B cell (primary cell): ENCODE data around the gene KRTAP20-4. TPM values are rescaled to one million over a fixed set of nuclear protein-coding genes. Genes with fewer than 3 reads are reported as not detected.

Experiments
- ATAC-seq: fragments of 200-7000 bp; cut with Tn5 transposase; one replicate; pipeline ENCODE4 v1.10.0; 2021; ENCODE audit warnings: low read depth, mild to moderate bottlenecking, moderate number of reproducible peaks, moderate library complexity
- CTCF ChIA-PET: fragments of 350-600 bp; sonication (Branson Sonifier 250); formaldehyde crosslinking; loops from one replicate; lab custom pipeline; 2021; ENCODE audit warnings: antibody characterized with exemption, inconsistent platforms; lab: Charles Lee
- POLR2A ChIA-PET: fragments of 350-600 bp; sonication (Branson Sonifier 250); formaldehyde crosslinking; loops from one replicate; lab custom pipeline; 2021; ENCODE audit warnings: antibody characterized with exemption; lab: Charles Lee
- DNase-seq: peaks from one replicate; pipeline ENCODE4 v3.0.0; 2013
- H2AFZ ChIP-seq: 2 replicates; pipeline ENCODE4 v1.6.1; 2012; ENCODE audit warnings: mild to moderate bottlenecking, low read depth, low read length; ENCODE audit not compliant: insufficient read depth, poor library complexity, severe bottlenecking
- H3K27ac ChIP-seq, 2 donors: 1 replicate in 1 of 2; 2 replicates in 1 of 2; pipeline ENCODE4 v1.5.1; 2012 to 2013; ENCODE audit warnings: low read length in 2 of 2, mild to moderate bottlenecking in 2 of 2, moderate library complexity in 1 of 2
- H3K27me3 ChIP-seq, 4 experiments: fragments of 200-600 bp in 1 of 4; sonication (generic) in 1 of 4; replicated peaks in 1 of 4; 1 replicate in 2 of 4; 2 replicates in 2 of 4; pipeline versions ENCODE4 v1.6.1 to v1.7.0; 2013 to 2016; ENCODE audit warnings: low read length in 3 of 4, mild to moderate bottlenecking in 2 of 4, mixed read lengths in 1 of 4, moderate library complexity in 1 of 4; ENCODE audit not compliant: insufficient read depth in 4 of 4, control insufficient read depth in 3 of 4; ENCODE audit errors: control extremely low read depth in 1 of 4
- H3K36me3 ChIP-seq, 2 experiments: replicated peaks in 1 of 2; 1 replicate in 1 of 2; 2 replicates in 1 of 2; pipeline versions ENCODE4 v1.6.1 to v1.7.1; 2013; ENCODE audit warnings: low read length in 1 of 2; ENCODE audit not compliant: insufficient read depth in 2 of 2, control insufficient read depth in 1 of 2; ENCODE audit errors: control extremely low read depth in 1 of 2, extremely low read depth in 1 of 2
- H3K4me1 ChIP-seq, 2 donors: fragments of 200-600 bp in 1 of 2; sonication (generic) in 1 of 2; 1 replicate in 1 of 2; 2 replicates in 1 of 2; pipeline versions ENCODE4 v1.5.1 to v1.6.1; 2013 to 2017; ENCODE audit warnings: low read length in 2 of 2; ENCODE audit not compliant: control insufficient read depth in 2 of 2, insufficient read depth in 2 of 2
- H3K4me2 ChIP-seq: replicated peaks from 2 replicates; pipeline ENCODE3; 2012; ENCODE audit warnings: mild to moderate bottlenecking, low read depth, low read length; ENCODE audit not compliant: poor library complexity, severe bottlenecking
- H3K4me3 ChIP-seq, 5 experiments: fragments of 200-600 bp in 1 of 5; sonication (generic) in 1 of 5; 1 replicate in 3 of 5; 2 replicates in 2 of 5; pipeline versions ENCODE4 v1.5.1 to v1.7.0; 2011 to 2016; ENCODE audit warnings: low read length in 4 of 5, mild to moderate bottlenecking in 4 of 5, low read depth in 2 of 5, control low read depth in 1 of 5, moderate library complexity in 1 of 5; ENCODE audit not compliant: insufficient read depth in 1 of 5; ENCODE audit errors: control extremely low read depth in 1 of 5, extremely low read depth in 1 of 5
- H3K79me2 ChIP-seq: fragments of 200-600 bp; sonication (generic); one replicate; pipeline ENCODE4 v1.6.0; 2016; ENCODE audit warnings: low read length; ENCODE audit not compliant: control insufficient read depth, insufficient read depth
- H3K9ac ChIP-seq: fragments of 200-600 bp; sonication (generic); 2 replicates; pipeline ENCODE4 v1.6.1; 2017; ENCODE audit warnings: mild to moderate bottlenecking, low read length, moderate library complexity
- H3K9me3 ChIP-seq, 3 donors: one replicate each; pipeline versions ENCODE4 v1.6.1 to v1.7.1; 2013; ENCODE audit warnings: low read length in 2 of 3; ENCODE audit not compliant: control insufficient read depth in 2 of 3, insufficient read depth in 1 of 3; ENCODE audit errors: control extremely low read depth in 1 of 3
- H4K20me1 ChIP-seq: 2 replicates; pipeline ENCODE4 v1.6.0; 2012; ENCODE audit warnings: mild to moderate bottlenecking, low read length; ENCODE audit not compliant: insufficient read depth, control insufficient read depth, poor library complexity, severe bottlenecking
- H3K27ac Mint-ChIP-seq: one replicate; pipeline ENCODE4 v1.8.0; 2021; ENCODE audit warnings: mixed read lengths
- H3K27me3 Mint-ChIP-seq: one replicate; pipeline ENCODE4 v1.8.0; 2021; ENCODE audit warnings: mixed read lengths
- H3K4me1 Mint-ChIP-seq: one replicate; pipeline ENCODE4 v1.8.0; 2021; ENCODE audit warnings: mixed read lengths
- H3K4me3 Mint-ChIP-seq: one replicate; pipeline ENCODE4 v1.8.0; 2021; ENCODE audit warnings: mixed read lengths
- H3K9me3 Mint-ChIP-seq: one replicate; pipeline ENCODE4 v1.8.0; 2022; ENCODE audit warnings: mixed read lengths; ENCODE audit not compliant: insufficient read depth
- EZH2 ChIP-seq: IDR thresholded peaks from 2 replicates; pipeline ENCODE4 v1.6.1; 2012; ENCODE audit warnings: borderline replicate concordance, low read depth, mild to moderate bottlenecking, moderate library complexity, low read length; ENCODE audit not compliant: insufficient read depth, poor library complexity, severe bottlenecking
- WGBS: methylation state at CpG from one replicate; pipeline ENCODE4 v1.1.5; 2013; ENCODE audit warnings: missing lambda C conversion rate; ENCODE audit not compliant: insufficient coverage; 5-methylcytosine and 5-hydroxymethylcytosine counted together
- intact Hi-C: fragments of 100-400 bp; cut with micrococcal nuclease; formaldehyde crosslinking; loops from one replicate; pipeline ENCODE4 v1.10.0; 2022
- polyA plus RNA-seq: library from polyadenylated mRNA; depleted of rRNA; stranded (reverse); fragments of >200 nt; gene quantifications from 2 replicates; pipeline ENCODE4 v1.2.3, GENCODE V29; 2012
- total RNA-seq, 2 donors: library from RNA; stranded (reverse); fragments of 120-200 nt in 1 of 2; gene quantifications; 1 replicate in 1 of 2; 2 replicates in 1 of 2; pipeline versions ENCODE4 v1.2.3 to v1.2.4, GENCODE V29; 2013 to 2022
- TF ChIP-seq, protein P1 (sequence below): fragments of 200-600 bp; IDR thresholded peaks from one replicate; pipeline ENCODE4 v1.8.0; 2022; ENCODE audit warnings: antibody characterized with exemption, mild to moderate bottlenecking

KRTAP20-4 gene
- total and polyA plus RNA-seq, 2 donors (not counting 1 experiment from before 2014, with no cell fraction given) = not detected

DNA sequence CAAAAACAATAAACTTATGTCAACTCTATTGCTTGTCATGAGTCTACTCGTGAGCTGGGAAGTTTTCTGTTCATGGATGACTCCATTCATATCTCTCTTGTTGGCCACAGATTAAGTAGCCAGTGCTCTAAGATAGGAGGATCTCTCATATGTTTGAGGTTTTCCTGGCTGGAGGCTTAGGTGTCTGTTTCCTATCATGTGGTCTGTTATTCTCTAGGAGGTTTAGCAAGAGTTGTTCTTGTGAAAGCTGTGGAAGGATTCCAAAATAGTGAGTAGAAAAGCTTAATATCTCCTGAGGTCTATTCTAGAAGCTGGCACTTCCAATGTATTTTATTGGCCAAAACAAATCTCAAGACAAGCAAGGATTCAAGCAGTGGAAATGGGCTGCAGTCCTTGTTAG is 8.8 kb downstream of the KRTAP20-4 start:
- Histone ChIP-seq H3K36me3 (no peaks in the 10 kb centered on the region), H3K9me3 (peaks cover 0 to 6% (median 2%) of the 10 kb centered on the region in 3 donors), H3K4me2 (no peak overlapping the region), H2AFZ (no peak overlapping the region), H3K4me1 (no peaks in the 10 kb centered on the region), H3K4me3 (no peak overlapping the region), H3K79me2 (no peaks in the 10 kb centered on the region), H4K20me1 (no peaks in the 10 kb centered on the region), H3K27me3 (no peaks in the 10 kb centered on the region), H3K9ac (no peak overlapping the region), H3K27ac (no peak overlapping the region)
- no peak overlapping the region for H3K4me3 Mint-ChIP-seq
- no peak for DNase-seq
- no peaks in the 10 kb centered on the region for H3K27me3 Mint-ChIP-seq
- 67% methylated on average over 1 of the region's 1 CpG for WGBS
- TF ChIP-seq, protein P1, sequence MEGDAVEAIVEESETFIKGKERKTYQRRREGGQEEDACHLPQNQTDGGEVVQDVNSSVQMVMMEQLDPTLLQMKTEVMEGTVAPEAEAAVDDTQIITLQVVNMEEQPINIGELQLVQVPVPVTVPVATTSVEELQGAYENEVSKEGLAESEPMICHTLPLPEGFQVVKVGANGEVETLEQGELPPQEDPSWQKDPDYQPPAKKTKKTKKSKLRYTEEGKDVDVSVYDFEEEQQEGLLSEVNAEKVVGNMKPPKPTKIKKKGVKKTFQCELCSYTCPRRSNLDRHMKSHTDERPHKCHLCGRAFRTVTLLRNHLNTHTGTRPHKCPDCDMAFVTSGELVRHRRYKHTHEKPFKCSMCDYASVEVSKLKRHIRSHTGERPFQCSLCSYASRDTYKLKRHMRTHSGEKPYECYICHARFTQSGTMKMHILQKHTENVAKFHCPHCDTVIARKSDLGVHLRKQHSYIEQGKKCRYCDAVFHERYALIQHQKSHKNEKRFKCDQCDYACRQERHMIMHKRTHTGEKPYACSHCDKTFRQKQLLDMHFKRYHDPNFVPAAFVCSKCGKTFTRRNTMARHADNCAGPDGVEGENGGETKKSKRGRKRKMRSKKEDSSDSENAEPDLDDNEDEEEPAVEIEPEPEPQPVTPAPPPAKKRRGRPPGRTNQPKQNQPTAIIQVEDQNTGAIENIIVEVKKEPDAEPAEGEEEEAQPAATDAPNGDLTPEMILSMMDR = no peak
- TF ChIP-seq EZH2 = no peak
- ATAC-seq = no peak
- H3K27ac Mint-ChIP-seq = no peak overlapping the region
- no peaks in the 10 kb centered on the region for H3K4me1 Mint-ChIP-seq
- CTCF ChIA-PET = no interaction called here
- H3K9me3 Mint-ChIP-seq = peaks cover 7% of the 10 kb centered on the region
- POLR2A ChIA-PET = no interaction called here
- intact Hi-C loops = no loop called here

DNA sequence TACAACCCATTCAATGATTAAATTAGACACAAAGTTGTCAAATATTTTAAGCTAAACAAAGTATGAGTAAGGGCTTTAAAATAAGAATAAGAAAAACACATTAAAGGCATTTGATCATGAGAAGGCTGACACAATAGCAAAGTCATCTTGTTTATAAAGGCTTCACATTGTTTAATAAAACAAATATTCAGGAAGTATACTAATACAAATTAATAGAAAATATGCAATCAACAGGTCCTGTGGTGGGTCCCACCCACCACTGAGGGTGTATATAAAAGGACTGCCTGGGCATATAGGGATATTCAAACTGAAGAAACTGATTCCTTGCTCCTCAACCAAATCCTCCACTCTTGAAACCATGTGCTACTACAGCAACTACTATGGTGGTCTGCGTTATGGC is 14.5 kb downstream of the KRTAP20-4 start, which contains the start of gene KRTAP20-2:
TSS of gene KRTAP20-2 (plus strand) at position 301 of the 400 bp plus-strand sequence. CDS start at position 359, 58 bp downstream.
- no peaks in the 10 kb centered on the region for H3K4me1 ChIP-seq
- no peak for TF ChIP-seq EZH2
- TF ChIP-seq, protein P1 = no peak
- no CpG with 5 or more reads among the region's 1 CpG for WGBS
- no peaks in the 10 kb centered on the region for H3K4me1 Mint-ChIP-seq
- no peak within 1 kb of the TSS for H3K4me3 ChIP-seq
- H4K20me1 ChIP-seq = no peaks in the 10 kb centered on the region
- no peak within 1 kb of the TSS for H3K4me3 Mint-ChIP-seq
- H3K27me3 Mint-ChIP-seq = no peaks in the 10 kb centered on the region
- CTCF ChIA-PET = no interaction called here
- H3K79me2 ChIP-seq = no peaks in the 10 kb centered on the region
- H3K27me3 ChIP-seq = no peaks in the 10 kb centered on the region
- no peak within 1 kb of the TSS for H3K27ac Mint-ChIP-seq
- DNase-seq (no peak), ATAC-seq (no peak)
- intact Hi-C loops = no loop called here
- H3K27ac ChIP-seq = no peak within 1 kb of the TSS
- POLR2A ChIA-PET = no interaction called here
- H2AFZ ChIP-seq = no peak within 1 kb of the TSS
- H3K9me3 ChIP-seq = peaks cover 0 to 2% (median 0%) of the 10 kb centered on the region in 3 donors
- H3K36me3 ChIP-seq = no peaks in the 10 kb centered on the region
- H3K4me2 ChIP-seq = no peak within 1 kb of the TSS
- peaks cover 9% of the 10 kb centered on the region for H3K9me3 Mint-ChIP-seq
- no peak within 1 kb of the TSS for H3K9ac ChIP-seq
